ENCODE data around the gene ENO2.

DNA sequence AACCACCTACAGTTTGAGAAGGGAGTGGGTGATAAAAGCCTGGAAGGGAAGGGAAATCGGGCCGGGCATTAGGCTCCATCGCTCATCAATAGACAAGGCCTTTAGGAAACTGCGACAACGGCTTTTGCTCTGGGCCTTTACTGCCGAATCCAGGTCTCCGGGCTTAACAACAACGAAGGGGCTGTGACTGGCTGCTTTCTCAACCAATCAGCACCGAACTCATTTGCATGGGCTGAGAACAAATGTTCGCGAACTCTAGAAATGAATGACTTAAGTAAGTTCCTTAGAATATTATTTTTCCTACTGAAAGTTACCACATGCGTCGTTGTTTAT is 29.0 kb downstream of the ENO2 start:
- no peak for TF ChIP-seq EZH2phosphoT487 (IDR thresholded peaks at IDR 0.05; ENCODE audit: low read depth)
- TF ChIP-seq, protein P1, sequence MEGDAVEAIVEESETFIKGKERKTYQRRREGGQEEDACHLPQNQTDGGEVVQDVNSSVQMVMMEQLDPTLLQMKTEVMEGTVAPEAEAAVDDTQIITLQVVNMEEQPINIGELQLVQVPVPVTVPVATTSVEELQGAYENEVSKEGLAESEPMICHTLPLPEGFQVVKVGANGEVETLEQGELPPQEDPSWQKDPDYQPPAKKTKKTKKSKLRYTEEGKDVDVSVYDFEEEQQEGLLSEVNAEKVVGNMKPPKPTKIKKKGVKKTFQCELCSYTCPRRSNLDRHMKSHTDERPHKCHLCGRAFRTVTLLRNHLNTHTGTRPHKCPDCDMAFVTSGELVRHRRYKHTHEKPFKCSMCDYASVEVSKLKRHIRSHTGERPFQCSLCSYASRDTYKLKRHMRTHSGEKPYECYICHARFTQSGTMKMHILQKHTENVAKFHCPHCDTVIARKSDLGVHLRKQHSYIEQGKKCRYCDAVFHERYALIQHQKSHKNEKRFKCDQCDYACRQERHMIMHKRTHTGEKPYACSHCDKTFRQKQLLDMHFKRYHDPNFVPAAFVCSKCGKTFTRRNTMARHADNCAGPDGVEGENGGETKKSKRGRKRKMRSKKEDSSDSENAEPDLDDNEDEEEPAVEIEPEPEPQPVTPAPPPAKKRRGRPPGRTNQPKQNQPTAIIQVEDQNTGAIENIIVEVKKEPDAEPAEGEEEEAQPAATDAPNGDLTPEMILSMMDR (IDR thresholded peaks at IDR 0.05; ENCODE audit: low read depth, low read length) = no peak

All from OCI-LY3 (cell line).